HepG2 (cell line): ENCODE results near the gene MOB4. TPM values are rescaled to one million over a fixed set of nuclear protein-coding genes. Genes with fewer than 3 reads are reported as not detected.

Source experiments
- MLLT10 ChIP-seq: sonication (generic); formaldehyde crosslinking; IDR thresholded peaks from 2 replicates; pipeline ENCODE4 v1.4.0; 2020; ENCODE audit warnings: missing genetic modification reagents
- NAIF1 ChIP-seq: sonication (generic); formaldehyde crosslinking; IDR thresholded peaks from 2 replicates; pipeline ENCODE4 v1.5.0; 2020; ENCODE audit warnings: mild to moderate bottlenecking, missing genetic modification reagents, borderline replicate concordance
- NCOA5 ChIP-seq: sonication (generic); formaldehyde crosslinking; IDR thresholded peaks from 2 replicates; pipeline ENCODE4 v1.4.0; 2020; ENCODE audit warnings: missing genetic modification reagents
- TAF1 ChIP-seq: sonication (generic); formaldehyde crosslinking; IDR thresholded peaks from 2 replicates; pipeline ENCODE4 v1.4.0; 2020; ENCODE audit warnings: missing genetic modification reagents
- TCF7L2 ChIP-seq: IDR thresholded peaks from 2 replicates; pipeline ENCODE4 v1.6.1; 2011; ENCODE audit warnings: mild to moderate bottlenecking, low read depth, low read length, moderate library complexity
- ZBTB21 ChIP-seq: sonication (generic); formaldehyde crosslinking; IDR thresholded peaks from 2 replicates; pipeline ENCODE4 v1.4.0; 2020; ENCODE audit warnings: missing genetic modification reagents
- ZBTB26 ChIP-seq: IDR thresholded peaks from 2 replicates; pipeline ENCODE4 v1.6.1; 2016; ENCODE audit warnings: missing compliant biosample characterization, missing genetic modification reagents, borderline replicate concordance
- ZBTB38 ChIP-seq: sonication (generic); formaldehyde crosslinking; IDR thresholded peaks from 2 replicates; pipeline ENCODE4 v1.5.1; 2020; ENCODE audit warnings: mild to moderate bottlenecking, missing genetic modification reagents
- ZNF30 ChIP-seq: sonication (generic); formaldehyde crosslinking; IDR thresholded peaks from 2 replicates; pipeline ENCODE4 v1.5.0; 2020; ENCODE audit warnings: mild to moderate bottlenecking, missing genetic modification reagents
- ZNF407 ChIP-seq: sonication (generic); formaldehyde crosslinking; IDR thresholded peaks from one replicate; pipeline ENCODE4 v1.5.1; 2020; ENCODE audit warnings: mild to moderate bottlenecking, missing genetic modification reagents; ENCODE audit errors: not compliant biosample characterization
- ZNF446 ChIP-seq: sonication (generic); formaldehyde crosslinking; IDR thresholded peaks from 2 replicates; pipeline ENCODE4 v1.5.0; 2020; ENCODE audit warnings: mild to moderate bottlenecking, missing genetic modification reagents
- ZNF496 ChIP-seq: sonication (generic); formaldehyde crosslinking; IDR thresholded peaks from 2 replicates; pipeline ENCODE4 v1.8.1; 2023; ENCODE audit warnings: mild to moderate bottlenecking, moderate library complexity, missing genetic modification reagents; ENCODE audit not compliant: insufficient replicate concordance
- ZNF530 ChIP-seq: sonication (generic); formaldehyde crosslinking; IDR thresholded peaks from 2 replicates; pipeline ENCODE4 v1.5.0; 2020; ENCODE audit warnings: low read depth, mild to moderate bottlenecking, missing genetic modification reagents
- ZNF687 ChIP-seq: sonication (generic); formaldehyde crosslinking; IDR thresholded peaks from 2 replicates; pipeline ENCODE4 v1.5.1; 2020; ENCODE audit warnings: mild to moderate bottlenecking, missing genetic modification reagents, moderate library complexity
- ZNF788 ChIP-seq: sonication (generic); formaldehyde crosslinking; IDR thresholded peaks from 2 replicates; pipeline ENCODE4 v1.5.0; 2020; ENCODE audit warnings: mild to moderate bottlenecking, missing genetic modification reagents, borderline replicate concordance
- polyA plus RNA-seq, 8 experiments: library from polyadenylated mRNA; depleted of rRNA in 3 of 8; stranded (reverse) in 7 of 8; unstranded in 1 of 8; fragments of >200 nt; fragmentation: Illumina TruSeq in 4 of 8; extraction: Trizol in 4 of 8; gene quantifications; 2 replicates each; pipeline versions ENCODE4 v1.2.1 to v1.2.3, GENCODE V29; 2011 to 2016; ENCODE audit warnings: low read depth in 4 of 8, missing spikeins in 1 of 8, mixed read lengths in 1 of 8; ENCODE audit not compliant: insufficient read depth in 1 of 8
- total RNA-seq, 5 experiments: library from RNA; depleted of rRNA; stranded (reverse); fragments of >200 nt; fragmentation: Illumina TruSeq; extraction: Trizol; gene quantifications; 2 replicates each; pipeline ENCODE4 v1.2.3, GENCODE V29; 2016; ENCODE audit warnings: low read depth in 1 of 5

MOB4 gene
- total and polyA plus RNA-seq, 2 of the 13 experiments (the other 11 are each of a cell fraction or from before 2014, with no cell fraction given): 35.7 to 38.6 TPM

- TF ChIP-seq NAIF1 (0 out of 2 replicates have a peak, but pooled peaks have one; percentile 13), ZNF788 (CRISPR knock-in tag) (peak; percentile 99), ZNF446 (CRISPR knock-in tag) (peak; percentile 86), ZBTB21 (CRISPR knock-in tag) (peak; percentile 66; the same call in 1 of the 2 replicates), MLLT10 (CRISPR knock-in tag) (peak; percentile 52), ZNF30 (CRISPR knock-in tag) (peak; percentile 36), NCOA5 (CRISPR knock-in tag) (no peak), ZBTB38 (CRISPR knock-in tag) (peak; percentile 94), ZNF496 (CRISPR knock-in tag) (no peak), TAF1 (CRISPR knock-in tag) (peak; percentile 99), ZBTB26 (CRISPR knock-in tag) (peak; percentile 100), ZNF530 (CRISPR knock-in tag) (peak; percentile 95), ZNF687 (peak; percentile 97), TCF7L2 (no peak), ZNF407 (peak; percentile 87)
Measured at GRCh38 chr2:197499594-197500502, 16.0 kb upstream of the MOB4 start, which contains the start of the genes HSPD1 and HSPE1 (continued).
